Inflammatory macrophage treated with lipopolysaccharide for 1 hour (primary cell): ENCODE measurements around the gene SMC1B.
"Not testable (repeated sequence)": the region's sequence is repeated elsewhere in the genome, so short reads cannot be mapped to it uniquely, and the experiment has no call there.

Experiments used
- DNase-seq, 2 donors: peaks; one replicate each; pipeline ENCODE4 v3.0.0-alpha.2; 2020 to 2022

Gene SMC1B, protein sequence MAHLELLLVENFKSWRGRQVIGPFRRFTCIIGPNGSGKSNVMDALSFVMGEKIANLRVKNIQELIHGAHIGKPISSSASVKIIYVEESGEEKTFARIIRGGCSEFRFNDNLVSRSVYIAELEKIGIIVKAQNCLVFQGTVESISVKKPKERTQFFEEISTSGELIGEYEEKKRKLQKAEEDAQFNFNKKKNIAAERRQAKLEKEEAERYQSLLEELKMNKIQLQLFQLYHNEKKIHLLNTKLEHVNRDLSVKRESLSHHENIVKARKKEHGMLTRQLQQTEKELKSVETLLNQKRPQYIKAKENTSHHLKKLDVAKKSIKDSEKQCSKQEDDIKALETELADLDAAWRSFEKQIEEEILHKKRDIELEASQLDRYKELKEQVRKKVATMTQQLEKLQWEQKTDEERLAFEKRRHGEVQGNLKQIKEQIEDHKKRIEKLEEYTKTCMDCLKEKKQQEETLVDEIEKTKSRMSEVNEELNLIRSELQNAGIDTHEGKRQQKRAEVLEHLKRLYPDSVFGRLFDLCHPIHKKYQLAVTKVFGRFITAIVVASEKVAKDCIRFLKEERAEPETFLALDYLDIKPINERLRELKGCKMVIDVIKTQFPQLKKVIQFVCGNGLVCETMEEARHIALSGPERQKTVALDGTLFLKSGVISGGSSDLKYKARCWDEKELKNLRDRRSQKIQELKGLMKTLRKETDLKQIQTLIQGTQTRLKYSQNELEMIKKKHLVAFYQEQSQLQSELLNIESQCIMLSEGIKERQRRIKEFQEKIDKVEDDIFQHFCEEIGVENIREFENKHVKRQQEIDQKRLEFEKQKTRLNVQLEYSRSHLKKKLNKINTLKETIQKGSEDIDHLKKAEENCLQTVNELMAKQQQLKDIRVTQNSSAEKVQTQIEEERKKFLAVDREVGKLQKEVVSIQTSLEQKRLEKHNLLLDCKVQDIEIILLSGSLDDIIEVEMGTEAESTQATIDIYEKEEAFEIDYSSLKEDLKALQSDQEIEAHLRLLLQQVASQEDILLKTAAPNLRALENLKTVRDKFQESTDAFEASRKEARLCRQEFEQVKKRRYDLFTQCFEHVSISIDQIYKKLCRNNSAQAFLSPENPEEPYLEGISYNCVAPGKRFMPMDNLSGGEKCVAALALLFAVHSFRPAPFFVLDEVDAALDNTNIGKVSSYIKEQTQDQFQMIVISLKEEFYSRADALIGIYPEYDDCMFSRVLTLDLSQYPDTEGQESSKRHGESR

DNA sequence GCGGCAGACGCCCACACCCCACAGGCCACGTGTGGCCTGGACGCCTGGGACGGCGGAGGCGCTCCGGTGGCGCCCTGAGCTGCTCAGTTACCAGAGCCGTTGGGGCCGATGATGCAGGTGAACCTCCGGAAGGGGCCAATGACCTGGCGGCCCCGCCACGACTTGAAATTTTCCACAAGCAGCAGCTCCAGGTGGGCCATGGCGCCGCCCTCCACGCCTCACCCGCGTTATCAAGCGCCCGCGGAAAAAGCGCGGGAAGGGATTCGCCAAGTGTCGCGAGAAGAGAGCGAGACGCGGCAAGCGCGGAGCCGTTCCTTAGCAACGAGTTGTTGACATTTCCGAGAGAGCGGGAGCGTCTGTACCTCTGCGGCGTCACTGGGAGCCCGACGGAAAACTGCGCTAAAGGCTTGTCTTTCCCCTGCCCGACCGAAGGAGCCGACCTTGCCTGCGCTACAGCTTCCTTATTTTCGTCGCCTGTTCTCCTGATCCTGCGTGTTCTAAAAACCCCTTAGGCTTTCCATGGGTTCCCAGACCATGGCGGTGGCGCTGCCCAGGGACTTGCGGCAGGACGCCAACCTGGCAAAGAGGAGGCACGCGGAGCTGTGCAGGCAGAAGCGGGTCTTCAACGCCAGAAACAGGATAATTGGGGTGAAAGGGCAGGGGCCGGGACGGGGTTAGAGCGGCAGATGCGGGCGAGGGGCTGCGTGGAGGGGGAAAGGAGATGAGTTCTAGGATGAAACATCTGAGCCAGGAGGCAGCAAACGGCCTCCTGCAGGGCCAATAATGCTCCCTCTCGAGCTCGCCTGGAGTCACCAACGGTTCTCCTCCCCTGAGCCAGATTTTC lies at the start of gene SMC1B, which contains the start of gene RIBC2:
TSS of gene SMC1B (minus strand) at position 232 of the 844 bp plus-strand sequence. CDS start at position 200, 32 bp downstream.
TSS of gene RIBC2 (plus strand) at position 326 of the 844 bp plus-strand sequence. CDS start at position 520, 194 bp downstream.
- peak; percentile 56 to 80 for DNase-seq

GRCh38 chr22:45462034-45462655 lies 48.7 kb upstream of the SMC1B start:
- no peak for DNase-seq

GRCh38 chr22:45460288-45461109 lies 47.1 kb upstream of the SMC1B start:
- no peak for DNase-seq

- no peak for DNase-seq
Observed at GRCh38 chr22:45459235-45459634, 45.8 kb upstream of the SMC1B start.

- DNase-seq = no peak
Observed at GRCh38 chr22:45458532-45458931, 45.1 kb upstream of the SMC1B start.

DNA sequence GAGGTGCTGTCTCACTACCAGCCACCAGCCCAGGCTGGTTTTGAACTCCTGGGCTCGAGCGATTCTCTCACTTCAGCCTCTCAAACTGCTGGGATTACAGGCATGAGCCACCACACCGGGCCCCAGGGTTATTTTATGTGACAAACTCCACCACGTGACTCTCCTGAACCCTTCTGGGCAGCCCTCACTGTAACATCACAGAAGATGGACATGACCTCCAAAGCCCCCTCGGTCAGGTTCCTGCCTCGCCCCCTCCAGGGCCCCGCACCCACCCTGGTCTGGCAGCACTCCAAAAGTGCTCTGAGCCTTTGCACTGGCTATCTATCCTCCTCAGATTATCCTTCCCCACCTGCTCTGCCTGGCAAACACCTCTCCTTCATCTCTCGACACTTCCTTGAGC lies 43.4 kb upstream of the SMC1B start:
- no peak for DNase-seq

DNA sequence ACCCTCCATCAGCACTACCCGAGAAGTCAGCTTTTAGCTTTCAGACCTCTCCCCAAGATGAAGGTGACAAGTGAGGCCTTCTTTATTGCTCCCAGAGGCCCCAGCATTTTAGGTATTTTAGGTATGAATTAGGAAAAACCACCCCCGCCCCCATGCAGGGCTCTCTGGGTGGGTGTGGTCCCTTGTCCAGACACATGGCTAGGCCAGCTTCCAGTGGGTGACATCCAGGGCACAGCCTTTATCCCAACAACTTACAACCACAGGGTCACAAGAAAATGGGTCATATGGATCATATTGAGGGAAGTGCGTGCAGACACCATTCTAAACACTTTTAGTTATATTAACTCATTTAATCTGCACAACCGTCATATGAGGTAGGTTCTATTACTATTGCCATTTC lies 42.2 kb upstream of the SMC1B start:
- no peak for DNase-seq

DNA sequence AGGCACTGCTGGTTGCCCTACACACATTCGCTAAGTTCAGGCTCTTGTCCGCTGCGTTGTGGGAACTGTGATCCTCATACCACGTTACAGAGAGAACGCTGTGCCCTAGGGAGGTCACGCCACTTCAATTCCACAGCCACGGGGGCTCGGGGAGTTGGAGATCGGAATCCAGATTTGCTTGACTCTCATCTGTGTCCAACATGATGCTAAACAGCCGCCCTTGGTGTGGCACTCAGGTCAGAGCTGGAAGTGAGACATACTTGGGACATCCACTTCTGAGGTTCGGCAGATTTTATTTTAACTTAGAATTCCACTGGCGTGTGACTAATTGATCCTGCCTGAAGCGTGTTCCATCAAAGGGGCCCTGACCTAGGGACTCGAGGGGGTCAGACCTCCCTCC lies 41.8 kb upstream of the SMC1B start:
- DNase-seq = no peak

DNA sequence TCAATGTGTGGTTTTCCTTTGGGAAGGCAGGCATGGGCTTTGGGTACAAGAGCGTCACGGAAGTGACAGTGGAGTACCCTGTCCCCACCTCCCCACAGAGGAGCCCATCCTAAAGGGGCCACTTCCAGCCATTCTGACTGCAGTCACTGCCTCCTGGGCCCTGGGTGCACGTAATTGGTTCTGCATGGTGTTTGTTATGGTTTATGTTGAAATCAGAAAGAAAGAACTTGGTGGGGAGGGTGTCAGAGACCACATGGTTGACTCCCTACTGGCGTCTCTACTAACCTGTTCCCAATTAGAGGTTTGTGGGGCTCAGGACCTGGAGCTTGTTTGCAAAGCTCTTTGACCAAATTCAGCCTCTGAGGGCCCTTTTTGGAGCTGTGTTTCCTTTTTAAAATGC lies 40.9 kb upstream of the SMC1B start:
- no peak for DNase-seq

DNA sequence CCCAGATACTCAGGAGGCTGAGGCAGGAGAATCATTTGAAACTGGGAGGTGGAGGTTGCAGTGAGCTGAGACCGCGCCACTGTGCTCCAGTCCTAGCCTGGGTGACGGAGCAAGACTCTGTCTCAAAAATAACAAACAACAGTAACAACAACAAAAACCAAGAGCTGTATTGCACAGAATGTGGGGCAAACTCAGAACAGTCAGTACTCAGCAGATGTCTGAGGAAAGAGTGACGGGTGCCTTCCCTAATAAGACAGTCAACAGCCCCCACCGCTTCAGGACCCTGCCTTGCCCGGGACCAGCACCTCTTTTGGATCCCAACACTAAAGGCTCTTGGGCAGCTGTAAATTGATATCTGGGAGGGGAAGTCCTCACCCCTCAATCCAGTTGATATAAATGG lies 40.4 kb upstream of the SMC1B start:
- DNase-seq = no peak

DNA sequence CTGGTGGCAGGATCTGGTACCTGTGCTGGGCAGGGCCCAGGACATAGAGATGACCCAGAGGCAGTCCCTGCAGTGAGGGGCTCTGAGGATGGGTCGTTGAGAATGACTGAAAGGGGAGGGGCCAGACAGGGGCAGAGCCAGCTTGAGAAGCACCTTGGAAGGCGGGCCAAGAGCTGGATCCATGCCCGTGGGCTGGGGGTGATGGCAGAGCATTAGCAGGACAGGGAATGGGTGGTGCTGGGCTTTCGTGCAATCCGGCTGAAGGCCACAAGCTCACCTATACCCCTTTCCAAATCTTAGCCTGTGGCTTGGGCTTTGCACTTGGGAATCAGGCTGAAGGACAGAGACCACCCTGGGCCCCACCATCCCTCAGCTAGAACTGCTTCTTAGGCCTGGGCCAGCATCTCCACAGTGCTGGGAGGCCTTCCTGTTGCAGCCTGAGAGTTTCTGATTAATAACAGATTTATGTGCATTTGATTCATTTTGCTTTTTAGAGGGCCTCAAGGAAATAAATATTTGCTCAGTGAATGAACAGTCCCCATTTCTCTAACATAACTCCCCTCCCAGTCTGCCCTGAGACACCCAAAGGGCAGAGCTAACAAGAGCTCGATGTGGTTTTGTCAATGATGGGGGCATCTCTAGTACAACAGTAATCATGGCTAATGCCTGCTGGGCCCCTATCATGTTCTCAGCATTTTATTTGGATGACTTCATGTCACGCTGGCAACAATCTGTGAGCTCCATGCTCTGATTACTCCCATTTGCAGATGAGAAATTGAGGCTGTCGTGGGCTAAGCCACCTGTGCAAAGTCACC lies 39.4 kb upstream of the SMC1B start:
- no peak for DNase-seq

DNA sequence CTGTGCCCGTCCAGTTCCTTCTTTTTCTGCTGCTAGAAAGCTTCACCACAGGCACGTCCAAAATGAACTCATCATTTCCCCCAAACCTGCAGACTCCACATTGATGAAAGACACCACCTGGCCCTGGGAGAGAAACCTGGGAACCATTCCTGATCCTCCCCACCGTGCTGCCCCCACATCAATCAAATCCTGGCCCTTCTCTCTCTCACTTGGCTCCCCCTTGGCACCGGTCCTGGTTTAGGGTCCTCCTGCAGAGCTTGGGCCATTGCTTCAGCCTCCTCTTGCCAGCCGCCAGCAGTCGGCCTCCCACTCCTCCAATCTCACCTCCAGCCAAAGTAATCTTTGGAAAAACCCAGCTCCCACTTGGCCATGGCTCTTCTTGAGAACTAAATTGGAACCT lies 38.6 kb upstream of the SMC1B start:
- no peak for DNase-seq

DNA sequence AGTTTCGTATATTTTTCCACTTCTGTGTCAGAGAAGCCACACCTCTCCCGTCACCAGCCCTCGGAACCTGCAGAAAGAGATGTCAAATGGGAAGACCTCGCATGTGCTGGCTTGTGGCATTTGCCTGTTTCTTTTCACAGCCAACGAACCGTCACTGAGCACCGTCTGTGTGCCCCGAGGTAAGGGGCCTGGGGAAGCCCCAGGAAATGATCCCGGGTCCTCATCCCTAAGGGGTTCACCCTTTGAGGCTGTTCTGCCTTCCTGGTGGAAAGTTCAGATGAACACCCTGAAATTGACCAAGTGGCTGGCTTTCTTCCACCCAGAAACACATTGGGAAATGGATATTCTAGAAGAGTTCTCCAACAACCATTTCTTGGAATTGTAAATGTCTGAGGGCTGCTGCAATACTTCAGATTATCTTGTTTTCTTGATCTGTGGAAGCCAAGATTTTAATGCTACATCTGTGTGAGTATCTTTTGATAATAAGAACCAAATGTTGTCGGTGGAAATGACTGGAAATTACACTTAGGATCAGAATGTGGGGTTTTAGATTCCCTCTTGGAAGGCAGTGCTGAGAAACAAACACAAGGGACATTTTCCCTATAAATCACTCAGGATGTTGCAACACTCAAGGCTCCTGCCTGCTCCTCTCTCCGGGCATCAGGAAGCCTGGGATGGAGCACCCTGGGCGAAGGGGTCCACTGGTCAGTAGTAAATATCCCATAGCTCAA lies 37.7 kb upstream of the SMC1B start:
- no peak for DNase-seq

DNA sequence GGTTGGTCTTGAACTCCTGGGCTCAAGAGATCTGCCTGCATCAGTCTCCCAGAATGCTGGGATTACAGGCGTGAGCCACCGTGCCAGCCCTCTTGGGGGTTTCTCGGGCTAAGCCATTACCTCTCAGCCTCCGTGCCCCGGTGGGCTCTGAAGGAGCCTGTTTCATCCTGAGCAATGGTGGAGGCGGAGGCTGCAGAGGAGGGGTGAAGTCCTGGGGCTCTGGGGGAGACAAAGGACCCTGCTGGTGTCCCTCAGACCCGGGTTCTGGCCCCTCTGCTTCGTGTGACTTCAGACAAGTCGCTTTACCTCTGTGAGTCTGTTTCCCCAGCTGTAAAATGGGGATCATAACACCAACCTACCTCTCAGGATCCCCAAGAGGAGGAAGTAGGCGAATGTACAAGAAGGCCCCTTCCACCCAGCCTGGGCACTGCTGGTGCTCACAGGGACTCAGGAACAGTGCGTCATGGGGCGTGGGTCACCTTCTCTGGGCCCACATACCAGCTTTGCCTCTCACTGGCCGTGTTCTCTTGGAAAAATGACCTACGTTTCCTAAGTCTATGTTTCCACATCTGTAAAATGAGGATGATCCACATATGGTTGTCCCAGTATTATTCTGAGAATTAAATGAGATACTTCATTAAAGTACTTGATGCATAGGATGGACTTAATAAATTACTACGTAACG lies 36.8 kb upstream of the SMC1B start:
- no peak for DNase-seq

DNA sequence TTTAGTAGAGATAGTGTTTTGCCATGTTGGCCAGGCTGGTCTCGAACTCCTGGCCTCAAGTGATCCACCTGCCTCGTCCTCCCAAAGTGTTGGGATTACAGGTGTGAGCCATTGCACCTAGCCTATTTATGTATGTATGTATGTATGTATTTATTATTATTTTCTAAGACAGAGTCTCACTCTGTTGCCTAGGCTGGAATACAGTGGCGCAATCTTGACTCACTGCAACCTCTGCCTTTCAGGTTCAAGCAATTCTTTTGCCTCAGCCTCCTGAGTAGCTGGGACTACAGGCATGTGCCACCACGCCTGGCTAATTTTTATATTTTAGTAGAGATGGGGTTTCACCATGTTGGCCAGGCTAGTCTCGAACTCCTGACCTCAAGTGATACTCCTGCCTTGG lies 36.0 kb upstream of the SMC1B start:
- DNase-seq = not testable (repeated sequence)

- no peak for DNase-seq
Observed at GRCh38 chr22:45448431-45448830, 35.0 kb upstream of the SMC1B start.

DNA sequence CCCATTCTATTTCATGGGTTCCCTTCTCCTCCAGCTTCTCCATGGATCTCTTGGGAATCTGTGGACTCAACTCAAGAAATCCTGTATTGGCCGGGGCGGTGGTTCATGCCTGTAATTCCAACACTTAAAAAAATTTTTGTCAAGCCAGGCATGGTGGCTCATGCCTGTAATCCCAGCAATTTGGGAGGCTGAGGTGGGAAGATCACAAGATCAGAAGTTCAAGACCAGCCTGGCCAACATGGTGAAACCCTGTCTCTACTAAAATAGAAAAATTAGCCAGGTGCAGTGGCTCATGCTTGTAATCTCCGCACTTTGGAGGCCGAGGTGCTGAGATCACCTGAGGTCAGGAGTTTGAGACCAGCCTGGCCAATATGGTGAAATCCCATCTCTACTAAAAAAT lies 34.2 kb upstream of the SMC1B start:
- not testable (repeated sequence) for DNase-seq

DNA sequence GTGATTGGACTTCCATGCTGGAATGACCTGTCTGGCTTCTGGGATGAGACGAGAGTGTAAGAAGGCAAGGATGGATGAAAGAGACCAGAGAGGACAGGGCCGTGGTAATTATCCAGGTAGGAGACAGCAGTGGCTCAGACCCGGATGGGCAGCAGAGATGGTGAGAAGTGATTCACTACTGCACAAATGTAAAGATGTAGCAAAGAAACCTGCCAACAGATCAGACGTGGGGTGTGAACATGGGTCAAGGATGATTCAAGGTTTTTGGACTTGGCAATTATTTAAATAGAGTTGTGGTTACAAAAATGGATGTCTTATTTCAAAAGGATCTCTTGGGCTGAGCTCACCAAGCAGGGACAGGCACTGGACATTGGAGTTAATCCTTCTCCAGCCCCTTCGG lies 32.8 kb upstream of the SMC1B start:
- DNase-seq = no peak
